Upper lobe of left lung (tissue), 4 donors: Measurements from ENCODE around the gene OR8I2.

Experiments
- POLR2A ChIP-seq, 4 donors: fragments of 450-650 bp; IDR thresholded peaks; one replicate each; pipeline ENCODE4 v1.5.1; 2016 to 2017; ENCODE audit warnings: antibody characterized with exemption in 4 of 4, mild to moderate bottlenecking in 2 of 4
- POLR2AphosphoS5 ChIP-seq, 2 donors: sonication (generic); formaldehyde crosslinking; IDR thresholded peaks; one replicate each; pipeline ENCODE4 v1.5.1; 2017; ENCODE audit warnings: antibody characterized with exemption in 2 of 2
- TF ChIP-seq, protein P1 (sequence below), 6 experiments: fragments of 450-650 bp in 4 of 6; fragments of 200-600 bp in 2 of 6; sonication (generic) in 2 of 6; IDR thresholded peaks; one replicate each; pipeline ENCODE4 v1.5.1; 2016 to 2019; ENCODE audit warnings: antibody characterized with exemption in 6 of 6

- TF ChIP-seq POLR2AphosphoS5 (IDR thresholded peaks at IDR 0.05) (no peak), POLR2A (IDR thresholded peaks at IDR 0.05) (no peak)
- TF ChIP-seq, protein P1, sequence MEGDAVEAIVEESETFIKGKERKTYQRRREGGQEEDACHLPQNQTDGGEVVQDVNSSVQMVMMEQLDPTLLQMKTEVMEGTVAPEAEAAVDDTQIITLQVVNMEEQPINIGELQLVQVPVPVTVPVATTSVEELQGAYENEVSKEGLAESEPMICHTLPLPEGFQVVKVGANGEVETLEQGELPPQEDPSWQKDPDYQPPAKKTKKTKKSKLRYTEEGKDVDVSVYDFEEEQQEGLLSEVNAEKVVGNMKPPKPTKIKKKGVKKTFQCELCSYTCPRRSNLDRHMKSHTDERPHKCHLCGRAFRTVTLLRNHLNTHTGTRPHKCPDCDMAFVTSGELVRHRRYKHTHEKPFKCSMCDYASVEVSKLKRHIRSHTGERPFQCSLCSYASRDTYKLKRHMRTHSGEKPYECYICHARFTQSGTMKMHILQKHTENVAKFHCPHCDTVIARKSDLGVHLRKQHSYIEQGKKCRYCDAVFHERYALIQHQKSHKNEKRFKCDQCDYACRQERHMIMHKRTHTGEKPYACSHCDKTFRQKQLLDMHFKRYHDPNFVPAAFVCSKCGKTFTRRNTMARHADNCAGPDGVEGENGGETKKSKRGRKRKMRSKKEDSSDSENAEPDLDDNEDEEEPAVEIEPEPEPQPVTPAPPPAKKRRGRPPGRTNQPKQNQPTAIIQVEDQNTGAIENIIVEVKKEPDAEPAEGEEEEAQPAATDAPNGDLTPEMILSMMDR (IDR thresholded peaks at IDR 0.05) = no peak
These were observed 3.4 kb upstream of the OR8I2 start for GRCh38 chr11:56089697-56090096.
